Raji (cell line): Measurements from ENCODE around the gene RNF20.

Source experiments
- POLR2A ChIP-seq: IDR thresholded peaks from 2 replicates; pipeline ENCODE4 v1.6.1; 2011; ENCODE audit warnings: low read depth, low read length, control low read depth; ENCODE audit not compliant: insufficient read depth

RNF20 gene

DNA sequence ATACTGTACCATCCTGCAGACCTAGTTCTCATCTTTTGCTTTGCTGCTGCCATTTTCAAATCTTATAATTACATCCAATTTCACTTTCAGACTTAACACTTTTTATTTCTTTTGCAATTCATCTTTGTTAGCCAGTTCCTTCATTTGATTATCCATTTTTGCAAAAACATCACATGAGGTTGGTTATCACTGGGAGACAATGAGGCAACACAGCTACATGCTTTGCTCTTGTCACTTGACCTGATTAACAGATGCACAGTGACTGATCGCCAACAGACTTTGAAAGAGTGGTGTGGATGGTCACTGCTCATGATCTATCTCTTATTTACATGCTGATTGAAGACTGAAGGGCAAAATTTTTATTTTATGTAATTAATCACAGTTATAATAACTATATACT is 17.0 kb upstream of the RNF20 start:
- TF ChIP-seq POLR2A: no peak

- TF ChIP-seq POLR2A: no peak
Observed at GRCh38 chr9:101524371-101524770, 9.3 kb upstream of the RNF20 start.

- TF ChIP-seq POLR2A: no peak
Observed at GRCh38 chr9:101527066-101527465, 6.6 kb upstream of the RNF20 start.

DNA sequence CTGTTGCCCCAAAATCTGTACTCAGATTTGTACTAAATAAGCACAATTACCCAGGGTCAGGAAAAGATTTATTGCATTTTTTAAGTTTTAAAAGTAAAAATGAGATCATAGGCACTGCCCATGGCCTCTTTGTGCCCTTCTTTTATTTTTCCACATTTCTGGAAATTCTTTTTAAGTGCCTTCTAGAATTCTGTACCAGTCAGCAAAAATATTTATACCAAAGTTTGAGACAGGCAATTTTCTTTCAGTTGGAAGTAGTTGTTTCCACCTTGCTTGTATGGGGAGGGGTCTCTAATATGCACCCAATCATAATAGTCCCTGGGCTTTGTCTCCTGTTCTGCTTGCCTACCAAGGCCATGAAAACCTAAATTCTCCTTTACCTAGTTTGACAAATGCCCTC is 5.6 kb upstream of the RNF20 start:
- no peak for TF ChIP-seq POLR2A

- TF ChIP-seq POLR2A: no peak
Observed at GRCh38 chr9:101530076-101530711, 3.5 kb upstream of the RNF20 start.

DNA sequence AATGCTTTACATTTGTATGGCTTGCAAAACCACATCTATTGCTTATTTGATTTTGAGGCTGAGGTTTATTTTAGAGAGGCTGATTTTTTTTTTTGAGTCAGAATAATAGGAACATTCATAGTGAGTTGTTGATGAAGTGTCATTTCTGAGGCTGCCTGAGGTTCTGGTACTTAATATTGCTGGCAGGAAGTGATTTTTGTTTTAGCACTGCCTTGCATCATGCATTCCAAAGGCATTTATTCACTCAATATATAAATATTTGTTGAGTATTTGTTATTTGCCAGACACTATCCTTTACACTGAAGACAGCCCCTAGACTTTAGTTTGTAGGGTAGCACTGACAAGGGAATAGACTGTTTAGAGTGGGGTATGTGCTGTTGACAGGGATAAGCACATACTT is 2.7 kb downstream of the RNF20 start:
- no peak for TF ChIP-seq POLR2A

DNA sequence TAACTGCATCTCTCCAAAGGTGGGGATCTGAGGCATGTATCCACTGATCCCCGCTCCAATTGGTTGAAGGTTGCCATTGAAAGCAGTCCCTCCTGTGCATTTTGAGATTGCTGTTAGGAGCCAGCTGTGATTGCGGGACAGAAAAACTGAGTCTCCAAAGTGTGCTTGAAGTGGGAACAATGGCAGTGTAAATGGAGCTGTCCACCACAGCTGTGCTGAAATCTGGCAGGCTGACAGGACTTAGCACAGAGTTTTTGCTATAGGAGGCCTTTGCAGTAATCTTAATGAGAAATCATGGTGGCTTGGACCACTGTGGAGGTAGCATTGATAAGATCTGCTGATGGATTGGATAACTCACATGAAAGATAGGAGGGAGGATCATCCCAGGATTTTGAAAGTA is 3.3 kb downstream of the RNF20 start:
- TF ChIP-seq POLR2A: no peak

DNA sequence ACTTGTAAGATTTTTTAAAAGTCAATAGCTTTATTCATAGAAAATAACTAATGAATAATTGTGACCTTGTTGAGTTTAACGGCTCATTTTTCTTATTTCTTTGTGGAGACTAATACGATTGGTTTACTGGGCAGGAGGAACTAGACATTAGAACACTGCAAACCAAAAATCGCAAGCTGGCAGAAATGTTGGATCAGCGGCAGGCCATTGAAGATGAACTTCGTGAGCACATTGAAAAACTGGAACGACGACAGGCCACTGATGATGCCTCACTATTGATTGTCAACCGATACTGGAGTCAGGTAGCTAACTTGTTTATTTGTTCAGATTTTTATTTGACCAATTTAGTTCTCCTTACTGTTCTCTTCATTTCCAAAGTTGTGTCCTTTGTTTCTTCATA is 6.4 kb downstream of the RNF20 start:
- TF ChIP-seq POLR2A: no peak

DNA sequence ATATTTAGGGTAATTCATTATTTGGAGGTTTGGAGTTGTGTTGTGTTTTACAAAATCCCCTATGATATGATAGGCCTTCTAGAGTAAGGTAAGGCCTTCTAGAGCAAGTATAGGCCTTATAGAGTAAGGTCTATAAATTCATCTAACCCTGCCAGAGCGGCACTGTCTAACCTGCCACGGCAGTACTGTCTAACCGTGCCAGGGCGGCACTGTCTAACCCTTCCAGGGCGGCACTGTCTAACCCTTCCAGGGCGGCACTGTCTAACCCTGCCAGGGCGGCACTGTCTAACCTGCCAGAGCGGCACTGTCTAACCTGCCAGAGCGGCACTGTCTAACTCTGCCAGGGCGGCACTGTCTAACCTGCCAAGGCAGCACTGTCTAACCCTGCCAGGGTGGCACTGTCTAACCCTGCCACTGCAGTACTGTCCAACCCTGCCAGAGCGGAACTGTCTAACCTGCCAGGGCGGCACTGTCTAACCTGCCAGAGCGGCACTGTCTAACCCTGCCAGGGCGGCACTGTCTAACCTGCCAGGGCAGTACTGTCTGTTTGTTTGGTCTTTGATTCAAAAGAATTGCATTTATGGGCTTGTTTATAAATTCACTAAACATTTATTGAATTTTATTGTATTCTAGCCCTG is 9.6 kb downstream of the RNF20 start:
- TF ChIP-seq POLR2A: no peak

GRCh38 chr9:101561740-101562139 is 28.1 kb downstream of the RNF20 start:
- no peak for TF ChIP-seq POLR2A

GRCh38 chr9:101562966-101563365 is 29.3 kb downstream of the RNF20 start:
- no peak for TF ChIP-seq POLR2A

DNA sequence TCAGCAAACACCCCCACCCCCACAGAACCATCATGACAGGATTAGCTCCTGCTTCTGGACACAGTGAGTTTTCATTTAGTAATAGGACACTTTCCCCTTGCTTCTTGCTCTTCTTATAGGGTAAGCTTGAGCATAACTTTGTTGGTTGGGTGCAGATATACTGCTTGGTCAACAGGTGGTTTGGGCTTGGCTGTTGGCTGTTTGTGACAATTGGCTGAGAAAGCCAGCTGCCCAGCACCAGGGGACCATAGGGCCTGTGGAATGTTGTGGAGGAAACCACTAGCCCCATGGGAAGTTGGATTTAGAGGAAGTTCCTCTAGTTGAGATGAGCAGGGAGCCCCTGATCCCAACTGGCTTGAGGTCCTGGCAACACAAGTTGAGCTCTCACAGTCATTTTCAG is 30.6 kb downstream of the RNF20 start:
- no peak for TF ChIP-seq POLR2A

- no peak for TF ChIP-seq POLR2A
Observed at GRCh38 chr9:101566904-101567724, 33.5 kb downstream of the RNF20 start.

- no peak for TF ChIP-seq POLR2A
Observed at GRCh38 chr9:101567725-101568350, 34.2 kb downstream of the RNF20 start.

DNA sequence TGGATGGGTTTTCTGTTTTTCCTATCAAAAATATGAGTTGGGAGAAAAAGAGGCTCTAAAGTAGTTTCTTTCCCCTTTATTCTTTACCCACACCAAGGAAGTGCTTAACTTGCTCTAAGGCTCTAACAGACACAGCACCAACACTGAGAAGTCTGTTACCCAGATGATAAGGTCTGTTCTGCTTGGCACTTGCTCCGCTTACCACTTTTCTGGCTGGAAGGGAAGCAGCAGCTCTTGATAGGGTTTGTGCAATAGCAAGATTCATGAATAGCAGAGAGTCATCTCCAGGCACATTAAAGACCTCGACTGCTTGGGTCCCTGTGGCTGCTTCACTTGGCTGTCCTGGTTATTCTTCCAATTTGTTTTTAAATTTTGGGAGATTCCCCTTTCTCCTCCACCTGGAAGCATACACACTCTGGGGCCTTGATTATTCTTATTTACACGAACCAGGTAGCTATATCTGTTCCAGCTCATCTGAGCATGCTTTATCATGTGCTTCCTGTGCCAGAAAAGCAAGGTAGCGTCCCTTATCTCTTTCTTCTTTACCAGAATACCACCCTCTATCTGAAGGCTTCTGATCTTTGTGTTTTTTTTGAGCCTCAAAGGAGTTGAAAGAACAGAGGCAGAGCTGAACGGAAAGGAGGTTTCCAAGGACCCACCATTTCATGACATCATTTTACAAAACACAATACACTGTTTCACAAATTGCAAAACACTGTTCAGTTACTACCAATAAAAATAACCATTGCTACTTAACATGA is 36.3 kb downstream of the RNF20 start:
- TF ChIP-seq POLR2A: no peak
